HCT116 (cell line): ENCODE results near the gene PSRC1.

Experiments
- EZH2 ChIP-seq: fragments of 200-600 bp; sonication (generic); IDR thresholded peaks from 2 replicates; pipeline ENCODE4 v1.6.1; 2017; ENCODE audit warnings: antibody characterized with exemption, mixed run types
- POLR2A ChIP-seq: IDR thresholded peaks from 2 replicates; pipeline ENCODE4 v1.7.0; 2011; ENCODE audit warnings: borderline replicate concordance; ENCODE audit not compliant: insufficient read depth, insufficient read length; ENCODE audit errors: extremely low read depth
- TF ChIP-seq, protein P1 (sequence below), 3 experiments: fragments of 200-600 bp in 1 of 3; sonication (generic) in 1 of 3; IDR thresholded peaks in 2 of 3; conservative IDR thresholded peaks in 1 of 3; 2 replicates each; pipeline ENCODE4 v1.5.1; 2012 to 2017; ENCODE audit warnings: low read depth in 2 of 3, low read length in 2 of 3, antibody characterized with exemption in 1 of 3, borderline replicate concordance in 1 of 3, control low read depth in 1 of 3, mild to moderate bottlenecking in 1 of 3, mixed read lengths in 1 of 3, mixed run types in 1 of 3, moderate library complexity in 1 of 3; ENCODE audit not compliant: insufficient read depth in 1 of 3
- TF ChIP-seq, protein P2 (sequence below): IDR thresholded peaks from 2 replicates; pipeline ENCODE4 v1.6.1; 2012

DNA sequence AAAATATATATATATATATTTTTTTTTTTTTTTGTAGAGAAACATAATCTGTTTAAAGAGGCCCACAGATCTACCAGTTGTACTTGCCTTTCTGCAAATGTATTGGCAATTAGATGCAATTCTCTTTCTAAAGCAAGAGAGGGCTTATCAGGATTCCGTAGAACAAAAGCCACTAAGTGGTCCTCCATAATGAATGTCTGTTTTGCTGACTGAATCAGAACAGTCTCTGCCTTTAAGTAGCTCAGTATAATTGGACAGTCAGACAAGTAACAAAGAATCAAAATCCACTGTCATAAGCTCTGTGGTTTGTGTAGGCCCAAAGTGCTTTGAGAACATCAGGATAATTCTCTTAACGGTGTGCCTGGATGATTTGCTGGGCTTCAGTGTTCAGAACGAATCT is 51.9 kb downstream of the PSRC1 start:
- TF ChIP-seq, protein P1, sequence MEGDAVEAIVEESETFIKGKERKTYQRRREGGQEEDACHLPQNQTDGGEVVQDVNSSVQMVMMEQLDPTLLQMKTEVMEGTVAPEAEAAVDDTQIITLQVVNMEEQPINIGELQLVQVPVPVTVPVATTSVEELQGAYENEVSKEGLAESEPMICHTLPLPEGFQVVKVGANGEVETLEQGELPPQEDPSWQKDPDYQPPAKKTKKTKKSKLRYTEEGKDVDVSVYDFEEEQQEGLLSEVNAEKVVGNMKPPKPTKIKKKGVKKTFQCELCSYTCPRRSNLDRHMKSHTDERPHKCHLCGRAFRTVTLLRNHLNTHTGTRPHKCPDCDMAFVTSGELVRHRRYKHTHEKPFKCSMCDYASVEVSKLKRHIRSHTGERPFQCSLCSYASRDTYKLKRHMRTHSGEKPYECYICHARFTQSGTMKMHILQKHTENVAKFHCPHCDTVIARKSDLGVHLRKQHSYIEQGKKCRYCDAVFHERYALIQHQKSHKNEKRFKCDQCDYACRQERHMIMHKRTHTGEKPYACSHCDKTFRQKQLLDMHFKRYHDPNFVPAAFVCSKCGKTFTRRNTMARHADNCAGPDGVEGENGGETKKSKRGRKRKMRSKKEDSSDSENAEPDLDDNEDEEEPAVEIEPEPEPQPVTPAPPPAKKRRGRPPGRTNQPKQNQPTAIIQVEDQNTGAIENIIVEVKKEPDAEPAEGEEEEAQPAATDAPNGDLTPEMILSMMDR (IDR thresholded peaks at IDR 0.05 in 2 of 3, conservative IDR thresholded peaks at IDR 0.05 in 1 of 3; ENCODE audit: borderline replicate concordance in 1 of 3, insufficient read depth in 1 of 3, low read depth in 2 of 3, low read length in 2 of 3), result no peak
- TF ChIP-seq, protein P2, sequence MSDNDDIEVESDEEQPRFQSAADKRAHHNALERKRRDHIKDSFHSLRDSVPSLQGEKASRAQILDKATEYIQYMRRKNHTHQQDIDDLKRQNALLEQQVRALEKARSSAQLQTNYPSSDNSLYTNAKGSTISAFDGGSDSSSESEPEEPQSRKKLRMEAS, result no peak
- no peak for TF ChIP-seq EZH2
- TF ChIP-seq POLR2A, result no peak
